ENCODE measurements around the gene DNAJA2.

DNA sequence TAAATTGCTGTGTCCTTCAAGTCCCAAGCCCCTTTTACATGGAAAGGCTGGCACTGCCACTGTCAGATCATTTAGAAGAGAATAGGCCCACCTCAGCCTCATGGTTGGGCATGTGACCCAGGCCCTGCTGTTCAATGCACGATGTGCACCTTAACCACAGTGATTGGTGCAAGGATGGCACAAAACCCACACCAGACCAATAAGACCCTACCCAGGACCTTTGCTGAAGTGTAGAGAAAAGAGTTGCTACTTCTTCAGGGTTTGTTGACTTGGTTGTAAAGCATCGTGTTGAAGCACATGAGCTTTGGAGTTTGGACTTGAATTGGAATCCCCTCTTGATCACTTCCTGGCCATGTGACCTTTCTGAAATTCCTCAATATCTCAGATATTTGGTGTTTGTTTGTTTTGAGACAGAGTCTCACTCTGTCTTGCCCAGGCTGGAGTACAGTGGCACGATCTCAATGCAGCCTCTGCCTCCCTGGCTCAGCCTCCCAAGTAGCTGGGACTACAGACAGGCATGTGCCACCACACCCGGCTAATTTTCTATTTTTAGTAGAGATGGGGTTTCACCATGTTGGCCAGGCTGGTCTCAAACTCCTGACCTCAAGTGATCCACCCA, 24.8 kb downstream of the DNAJA2 start:
- TF ChIP-seq POLR2AphosphoS5 (IDR thresholded peaks at IDR 0.05; ENCODE audit: low read depth, low read length) (no peak), POLR2A (IDR thresholded peaks at IDR 0.05; ENCODE audit: low read depth, low read length) (no peak), TAF1 (IDR thresholded peaks at IDR 0.05; ENCODE audit: borderline replicate concordance, low read depth, low read length) (no peak)

Measured in GM12892 (cell line).